GM12801 (cell line): ENCODE measurements around the gene ANO10.

Experiments
- TF ChIP-seq, protein P1 (sequence below): IDR thresholded peaks from one replicate; pipeline ENCODE4 v1.5.1; 2011; ENCODE audit warnings: control low read depth; ENCODE audit not compliant: insufficient read length; ENCODE audit errors: extremely low read depth

Gene ANO10

DNA sequence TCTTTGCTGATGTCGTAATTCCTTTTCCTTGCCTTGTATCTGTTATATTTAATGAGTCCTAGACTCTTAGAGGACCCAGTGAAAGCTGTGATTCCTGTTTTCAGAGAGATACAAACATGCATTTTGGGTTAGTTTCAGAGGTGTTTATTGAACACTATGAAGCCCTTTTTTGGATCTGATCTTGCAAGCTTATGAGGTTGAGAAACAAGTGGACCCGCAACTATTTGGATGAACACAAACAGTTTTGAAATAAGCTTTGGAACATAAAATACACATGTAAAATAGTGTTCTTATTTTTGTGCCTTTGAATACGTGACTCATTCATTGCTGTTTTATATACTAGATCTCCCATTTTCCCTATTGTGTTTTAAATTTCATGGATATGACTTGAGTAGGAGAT is 302.0 kb downstream of the ANO10 start:
- TF ChIP-seq, protein P1, sequence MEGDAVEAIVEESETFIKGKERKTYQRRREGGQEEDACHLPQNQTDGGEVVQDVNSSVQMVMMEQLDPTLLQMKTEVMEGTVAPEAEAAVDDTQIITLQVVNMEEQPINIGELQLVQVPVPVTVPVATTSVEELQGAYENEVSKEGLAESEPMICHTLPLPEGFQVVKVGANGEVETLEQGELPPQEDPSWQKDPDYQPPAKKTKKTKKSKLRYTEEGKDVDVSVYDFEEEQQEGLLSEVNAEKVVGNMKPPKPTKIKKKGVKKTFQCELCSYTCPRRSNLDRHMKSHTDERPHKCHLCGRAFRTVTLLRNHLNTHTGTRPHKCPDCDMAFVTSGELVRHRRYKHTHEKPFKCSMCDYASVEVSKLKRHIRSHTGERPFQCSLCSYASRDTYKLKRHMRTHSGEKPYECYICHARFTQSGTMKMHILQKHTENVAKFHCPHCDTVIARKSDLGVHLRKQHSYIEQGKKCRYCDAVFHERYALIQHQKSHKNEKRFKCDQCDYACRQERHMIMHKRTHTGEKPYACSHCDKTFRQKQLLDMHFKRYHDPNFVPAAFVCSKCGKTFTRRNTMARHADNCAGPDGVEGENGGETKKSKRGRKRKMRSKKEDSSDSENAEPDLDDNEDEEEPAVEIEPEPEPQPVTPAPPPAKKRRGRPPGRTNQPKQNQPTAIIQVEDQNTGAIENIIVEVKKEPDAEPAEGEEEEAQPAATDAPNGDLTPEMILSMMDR: no peak

DNA sequence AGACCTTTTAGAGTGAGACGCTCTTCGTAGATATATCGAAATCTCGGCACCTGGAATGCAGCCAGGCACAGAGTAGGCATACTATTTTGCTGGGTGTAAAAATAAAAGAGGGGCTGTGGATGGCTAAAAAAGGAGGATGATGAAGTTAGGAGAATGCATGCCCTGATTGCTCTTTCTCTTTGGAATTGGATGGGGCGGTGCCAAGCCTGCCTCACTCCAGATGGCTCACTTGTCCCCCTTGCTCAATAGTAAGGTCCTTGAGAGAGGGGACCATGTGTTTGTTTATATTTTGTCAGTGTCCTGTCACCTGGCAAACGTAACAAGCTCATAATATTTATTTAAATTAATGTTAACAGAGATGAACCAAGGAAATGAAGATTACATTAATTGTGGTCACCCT is 302.4 kb downstream of the ANO10 start:
- TF ChIP-seq, protein P1: no peak

DNA sequence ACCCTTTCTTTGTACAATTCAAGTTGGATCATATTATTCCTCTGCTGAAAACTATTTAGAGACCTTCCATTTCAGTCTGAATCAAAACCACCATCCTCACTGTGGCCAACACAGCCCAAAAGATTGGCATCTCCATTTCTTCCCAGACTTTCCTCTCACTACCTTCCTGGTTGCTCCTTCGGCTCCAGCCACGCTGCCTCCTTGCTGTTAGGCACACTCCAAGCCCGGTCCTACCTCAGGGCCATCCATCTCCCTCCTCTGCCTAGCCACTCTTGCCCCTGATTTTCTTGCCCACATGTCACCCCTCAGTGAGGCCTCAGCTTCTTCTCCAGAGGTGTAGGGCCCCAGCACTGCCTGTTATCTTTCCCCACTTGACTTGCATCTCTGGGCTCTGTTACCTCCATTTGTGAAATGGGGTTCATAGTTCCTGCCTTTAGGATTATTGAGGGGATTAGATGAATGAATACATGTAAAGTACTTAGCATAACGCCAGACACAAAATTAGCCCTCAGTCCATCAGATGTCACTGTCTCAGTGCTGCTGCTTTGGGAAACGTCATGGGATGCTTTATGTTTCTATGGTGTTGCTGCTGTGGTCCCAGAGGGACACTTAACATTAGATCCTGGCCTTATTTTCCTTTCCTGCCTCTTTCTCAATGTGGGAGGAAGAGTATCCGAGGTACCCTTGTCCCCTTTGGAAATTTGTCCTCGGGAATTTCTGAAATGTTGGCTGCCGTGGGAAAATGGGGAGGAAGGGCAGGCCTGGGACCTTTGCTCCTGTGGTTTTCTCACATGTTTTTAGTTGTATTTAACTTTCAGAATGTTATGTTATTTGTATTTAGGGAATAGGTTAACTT is 304.1 kb downstream of the ANO10 start:
- TF ChIP-seq, protein P1: no peak

DNA sequence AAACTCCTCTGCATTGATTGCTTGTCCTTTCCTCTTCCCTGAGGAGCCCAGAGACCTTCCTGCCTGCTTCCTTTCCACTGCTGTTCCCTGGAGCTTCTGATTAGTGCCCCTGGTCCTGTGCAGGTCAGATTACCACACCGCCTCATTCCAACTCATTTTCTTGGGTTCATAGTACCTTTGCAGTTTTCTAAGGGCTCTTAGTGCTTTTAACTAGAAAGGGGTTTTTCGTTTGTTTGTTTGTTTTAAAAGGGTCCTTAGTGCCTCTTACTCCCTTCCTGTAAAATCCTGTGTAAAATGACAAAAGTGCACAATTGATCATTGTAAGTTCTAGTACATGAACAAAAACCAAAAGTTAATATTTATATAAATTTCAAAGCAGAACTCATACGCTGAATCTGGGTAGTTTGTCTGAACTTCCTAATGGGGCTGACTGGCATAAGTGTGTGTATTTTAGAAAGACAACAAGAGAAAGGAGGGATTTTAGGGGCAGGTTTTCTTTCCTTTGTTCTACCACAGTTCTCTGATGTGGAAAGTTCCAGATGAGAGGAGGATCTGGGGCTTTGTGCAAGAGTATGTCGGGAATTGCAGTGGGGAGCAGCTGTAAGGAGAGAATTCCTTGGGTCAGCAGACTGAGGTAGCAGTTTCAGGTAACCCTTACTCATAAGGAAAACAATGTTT is 304.9 kb downstream of the ANO10 start:
- TF ChIP-seq, protein P1: no peak
